Measurements from ENCODE around the gene MAML2. TPM values are rescaled to one million over a fixed set of nuclear protein-coding genes. Genes with fewer than 3 reads are reported as not detected.
A peak's percentile ranks its signal among the peaks of the same experiment; 100 is the strongest.

MAML2 gene
- total RNA-seq, 6 experiments from 2014 or later, result 24.9 to 30.8 (median 28.3) TPM

DNA sequence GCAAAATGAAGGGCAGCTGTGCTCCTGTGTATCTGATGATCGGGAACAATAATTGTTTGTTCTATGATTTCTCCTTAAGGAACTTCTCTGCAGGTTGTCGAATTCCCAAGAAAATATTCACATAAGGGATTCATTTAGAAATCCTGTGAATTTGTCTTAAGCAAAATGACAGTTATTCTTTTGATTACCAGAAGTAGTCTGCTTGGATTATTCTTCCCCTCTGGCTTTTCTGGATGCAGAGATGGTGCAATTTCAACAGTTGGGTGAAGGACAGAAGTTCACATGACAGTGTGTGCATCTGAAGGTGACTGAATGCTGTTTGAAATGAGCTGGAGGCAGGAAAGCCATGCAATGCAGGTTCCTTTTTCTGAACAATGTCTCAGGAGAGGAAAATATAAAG lies 281.9 kb downstream of the MAML2 start:
- H3K27me3 Mint-ChIP-seq (ENCODE audit: insufficient read depth), result no peaks in the 10 kb centered on the region

DNA sequence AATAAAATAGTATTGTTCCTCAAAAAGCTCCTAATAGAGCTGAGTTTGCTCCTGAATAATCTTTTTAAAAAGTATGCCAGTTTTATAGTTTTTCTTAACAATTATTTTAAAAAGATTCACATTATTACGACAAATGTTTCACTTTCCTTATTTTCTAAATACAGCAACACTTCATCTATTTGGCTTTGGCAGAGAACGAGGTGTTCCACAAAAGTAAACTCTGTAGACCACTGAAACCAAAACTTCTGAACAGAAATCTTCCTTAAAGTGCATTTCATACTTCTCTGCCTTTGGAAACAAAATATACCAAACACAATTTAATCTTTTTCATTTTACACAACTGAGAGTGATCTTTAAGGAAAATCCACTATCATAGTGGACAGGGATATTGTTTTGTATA lies 285.5 kb downstream of the MAML2 start:
- Mint-ChIP-seq H3K4me1 (ENCODE audit: low read depth) (peaks cover 95% of the 10 kb centered on the region), H3K36me3 (ENCODE audit: low read depth) (peaks cover 28% of the 10 kb centered on the region), H3K9me3 (no peaks in the 10 kb centered on the region), H3K27ac (peak overlapping the region; percentile 76), H3K4me3 (peak overlapping the region; percentile 45), H3K27me3 (ENCODE audit: insufficient read depth) (no peaks in the 10 kb centered on the region)
- DNase-seq, result no peak
- TF ChIP-seq, protein P1, sequence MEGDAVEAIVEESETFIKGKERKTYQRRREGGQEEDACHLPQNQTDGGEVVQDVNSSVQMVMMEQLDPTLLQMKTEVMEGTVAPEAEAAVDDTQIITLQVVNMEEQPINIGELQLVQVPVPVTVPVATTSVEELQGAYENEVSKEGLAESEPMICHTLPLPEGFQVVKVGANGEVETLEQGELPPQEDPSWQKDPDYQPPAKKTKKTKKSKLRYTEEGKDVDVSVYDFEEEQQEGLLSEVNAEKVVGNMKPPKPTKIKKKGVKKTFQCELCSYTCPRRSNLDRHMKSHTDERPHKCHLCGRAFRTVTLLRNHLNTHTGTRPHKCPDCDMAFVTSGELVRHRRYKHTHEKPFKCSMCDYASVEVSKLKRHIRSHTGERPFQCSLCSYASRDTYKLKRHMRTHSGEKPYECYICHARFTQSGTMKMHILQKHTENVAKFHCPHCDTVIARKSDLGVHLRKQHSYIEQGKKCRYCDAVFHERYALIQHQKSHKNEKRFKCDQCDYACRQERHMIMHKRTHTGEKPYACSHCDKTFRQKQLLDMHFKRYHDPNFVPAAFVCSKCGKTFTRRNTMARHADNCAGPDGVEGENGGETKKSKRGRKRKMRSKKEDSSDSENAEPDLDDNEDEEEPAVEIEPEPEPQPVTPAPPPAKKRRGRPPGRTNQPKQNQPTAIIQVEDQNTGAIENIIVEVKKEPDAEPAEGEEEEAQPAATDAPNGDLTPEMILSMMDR (IDR thresholded peaks at IDR 0.05), result no peak

More for the DNA sequence above, 281.9 kb downstream of the MAML2 start:
- DNase-seq, result no peak
- Mint-ChIP-seq H3K27ac (peak overlapping the region; percentile 74), H3K36me3 (ENCODE audit: low read depth) (peaks cover 33% of the 10 kb centered on the region), H3K9me3 (no peaks in the 10 kb centered on the region), H3K4me1 (ENCODE audit: low read depth) (peaks cover 88% of the 10 kb centered on the region), H3K4me3 (peak overlapping the region; percentile 23)
- TF ChIP-seq, protein P1 (IDR thresholded peaks at IDR 0.05), result no peak

- H3K9me3 Mint-ChIP-seq, result no peaks in the 10 kb centered on the region
- TF ChIP-seq, protein P1 (IDR thresholded peaks at IDR 0.05), result no peak
- H3K27ac Mint-ChIP-seq, result peak overlapping the region; percentile 76
- no peaks in the 10 kb centered on the region for H3K27me3 Mint-ChIP-seq (ENCODE audit: insufficient read depth)
- DNase-seq, result no peak
- H3K4me3 Mint-ChIP-seq, result peak overlapping the region; percentile 31
- H3K4me1 Mint-ChIP-seq (ENCODE audit: low read depth), result peaks cover 95% of the 10 kb centered on the region
- H3K36me3 Mint-ChIP-seq (ENCODE audit: low read depth), result peaks cover 28% of the 10 kb centered on the region
Measured at GRCh38 chr11:96056576-96056975, 286.4 kb downstream of the MAML2 start.

DNA sequence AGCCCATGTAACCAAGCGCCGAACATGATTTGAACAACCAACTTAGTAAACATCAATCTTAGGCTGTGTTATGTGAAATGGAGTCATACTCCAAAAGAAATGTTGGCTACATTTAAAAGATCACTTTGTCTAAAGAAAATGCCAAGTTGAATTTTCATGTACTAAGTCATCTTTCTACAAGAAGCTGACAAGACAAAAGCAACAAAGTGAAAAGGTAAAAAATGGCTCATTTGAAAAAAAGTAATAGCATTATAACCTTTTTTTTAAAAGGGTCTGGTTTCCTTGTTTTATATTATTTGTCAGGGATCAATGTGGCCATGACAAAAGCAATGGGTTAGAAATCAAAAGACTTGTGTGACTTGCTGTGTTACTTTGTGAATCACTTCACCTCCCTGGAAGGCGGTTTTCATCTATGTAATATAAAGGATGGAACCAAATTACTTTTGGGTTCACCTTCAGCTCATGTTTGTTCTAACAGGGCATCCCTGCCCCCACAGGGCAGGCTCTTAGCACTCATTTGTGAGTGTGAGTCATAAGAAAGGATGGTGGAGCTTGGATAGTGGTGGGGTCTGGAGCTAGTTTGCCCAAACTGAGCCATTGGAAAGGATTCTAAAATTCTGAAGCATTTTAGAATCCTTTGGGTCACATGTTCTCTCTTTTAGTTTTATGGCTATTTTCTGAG lies 287.1 kb downstream of the MAML2 start:
- H3K36me3 Mint-ChIP-seq (ENCODE audit: low read depth), result peaks cover 26% of the 10 kb centered on the region
- TF ChIP-seq, protein P1 (IDR thresholded peaks at IDR 0.05), result no peak
- H3K4me3 Mint-ChIP-seq, result peak overlapping the region; percentile 43
- H3K9me3 Mint-ChIP-seq, result no peaks in the 10 kb centered on the region
- H3K27ac Mint-ChIP-seq, result peak overlapping the region; percentile 76
- H3K27me3 Mint-ChIP-seq (ENCODE audit: insufficient read depth), result no peaks in the 10 kb centered on the region
- DNase-seq, result peak; percentile 65
- H3K4me1 Mint-ChIP-seq (ENCODE audit: low read depth), result peaks cover 95% of the 10 kb centered on the region

- TF ChIP-seq, protein P1 (IDR thresholded peaks at IDR 0.05), result peak; percentile 82
- Mint-ChIP-seq H3K36me3 (ENCODE audit: low read depth) (peaks cover 26% of the 10 kb centered on the region), H3K4me3 (peak overlapping the region; percentile 43), H3K9me3 (no peaks in the 10 kb centered on the region), H3K4me1 (ENCODE audit: low read depth) (peaks cover 95% of the 10 kb centered on the region), H3K27me3 (ENCODE audit: insufficient read depth) (no peaks in the 10 kb centered on the region), H3K27ac (peak overlapping the region; percentile 76)
- peak; percentile 53 for DNase-seq
Measured at GRCh38 chr11:96054870-96055705, 287.9 kb downstream of the MAML2 start.
